Eye (tissue), 1 donor: ENCODE results near the gene VSIG10.

ENCODE experiments used
- DNase-seq: peaks from one replicate; pipeline ENCODE4 v3.0.0-alpha.2; 2015

VSIG10 gene

GRCh38 chr12:118059341-118060191, 44.2 kb downstream of the VSIG10 start:
- no peak for DNase-seq

- DNase-seq, result no peak
Measured at GRCh38 chr12:118058881-118059280, 44.9 kb downstream of the VSIG10 start.

- no peak for DNase-seq
Measured at GRCh38 chr12:118058227-118058626, 45.6 kb downstream of the VSIG10 start.

- no peak for DNase-seq
Measured at GRCh38 chr12:118055865-118056773, 47.7 kb downstream of the VSIG10 start.

- DNase-seq, result peak; percentile 77
Measured at GRCh38 chr12:118055144-118055557, 48.7 kb downstream of the VSIG10 start.

GRCh38 chr12:118053071-118053985, 50.5 kb downstream of the VSIG10 start:
- no peak for DNase-seq

GRCh38 chr12:118052324-118053070, 51.3 kb downstream of the VSIG10 start:
- DNase-seq, result peak; percentile 19

- DNase-seq, result no peak
Measured at GRCh38 chr12:118050972-118051910, 52.6 kb downstream of the VSIG10 start.

GRCh38 chr12:118046430-118046829, 57.4 kb downstream of the VSIG10 start:
- DNase-seq, result no peak

GRCh38 chr12:118044577-118044976, 59.2 kb downstream of the VSIG10 start:
- DNase-seq, result no peak

GRCh38 chr12:118044075-118044474, 59.7 kb downstream of the VSIG10 start:
- DNase-seq, result no peak

GRCh38 chr12:118042091-118042490, 61.7 kb downstream of the VSIG10 start:
- no peak for DNase-seq

- DNase-seq, result no peak
Measured at GRCh38 chr12:118038137-118038536, 65.7 kb downstream of the VSIG10 start.

- no peak for DNase-seq
Measured at GRCh38 chr12:118036672-118037411, 67.0 kb downstream of the VSIG10 start.

GRCh38 chr12:118035190-118036041, 68.4 kb downstream of the VSIG10 start:
- DNase-seq, result peak; percentile 30

- DNase-seq, result peak; percentile 77
Measured at GRCh38 chr12:118034429-118035189, 69.2 kb downstream of the VSIG10 start.

GRCh38 chr12:118033902-118034301, 69.9 kb downstream of the VSIG10 start:
- no peak for DNase-seq

GRCh38 chr12:118033323-118033722, 70.5 kb downstream of the VSIG10 start:
- DNase-seq, result no peak
